Aorta (tissue), 5 donors: ENCODE results near the gene PLAC8. TPM values are rescaled to one million over a fixed set of nuclear protein-coding genes. Genes with fewer than 3 reads are reported as not detected.
"Not testable (repeated sequence)": the region's sequence is repeated elsewhere in the genome, so short reads cannot be mapped to it uniquely, and the experiment has no call there.

ENCODE experiments used
- ATAC-seq: fragments of 200-7000 bp; cut with Tn5 transposase; one replicate; pipeline ENCODE4 v1.9.1; 2022; ENCODE audit warnings: moderate library complexity; ENCODE audit not compliant: low FRiP score
- DNase-seq, 2 donors: peaks; one replicate each; pipeline ENCODE4 v3.0.0-alpha.2; 2020
- H3K27ac ChIP-seq, 2 donors: one replicate each; pipeline ENCODE4 v1.5.1; 2013; ENCODE audit warnings: low read length in 2 of 2, mild to moderate bottlenecking in 2 of 2, moderate library complexity in 2 of 2, control low read depth in 1 of 2, inconsistent platforms in 1 of 2, low read depth in 1 of 2
- H3K27me3 ChIP-seq, 2 donors: one replicate each; pipeline ENCODE4 v1.6.1; 2013; ENCODE audit warnings: control low read depth in 1 of 2, low read length in 1 of 2, mild to moderate bottlenecking in 1 of 2, moderate library complexity in 1 of 2; ENCODE audit not compliant: insufficient read depth in 2 of 2, control insufficient read depth in 1 of 2
- H3K36me3 ChIP-seq, 2 donors: one replicate each; pipeline ENCODE4 v1.6.1; 2013; ENCODE audit warnings: control low read depth in 1 of 2, low read length in 1 of 2, mild to moderate bottlenecking in 1 of 2; ENCODE audit not compliant: insufficient read depth in 2 of 2, control insufficient read depth in 1 of 2
- H3K4me1 ChIP-seq, 2 donors: one replicate each; pipeline ENCODE4 v1.6.1; 2013; ENCODE audit warnings: low read length in 2 of 2, control low read depth in 1 of 2, mild to moderate bottlenecking in 1 of 2, moderate library complexity in 1 of 2; ENCODE audit not compliant: insufficient read depth in 2 of 2, control insufficient read depth in 1 of 2
- H3K4me3 ChIP-seq, 2 donors: one replicate each; pipeline ENCODE4 v1.5.1; 2013; ENCODE audit warnings: low read length in 2 of 2, control low read depth in 1 of 2, mild to moderate bottlenecking in 1 of 2
- H3K9me3 ChIP-seq: one replicate; pipeline ENCODE4 v1.6.1; 2013; ENCODE audit warnings: mild to moderate bottlenecking, low read length; ENCODE audit not compliant: control insufficient read depth
- WGBS, 2 donors: extraction: QIAGEN DNeasy Blood & Tissue Kit; methylation state at CpG; one replicate each; pipeline ENCODE4 v1.1.7; 2013; 5-methylcytosine and 5-hydroxymethylcytosine counted together
- intact Hi-C, 2 donors: fragments of 100-400 bp; cut with DNase I; formaldehyde crosslinking; loops; one replicate each; pipeline versions ENCODE4 v1.14.2 to v1.15.0; 2022
- polyA plus RNA-seq, 2 donors: library from polyadenylated mRNA; stranded (reverse); fragments of 200-250 nt; gene quantifications; one replicate each; pipeline ENCODE4 v1.2.3, GENCODE V29; 2013
- total RNA-seq, 2 donors: library from RNA; stranded (reverse); fragmentation: NEBNext Ultra II Directional; extraction: Animal tissue kit (Norgen Biotek cat#: 25700); gene quantifications; one replicate each; pipeline ENCODE4 v1.2.1, GENCODE V29; 2021
- donor health status: healthy with polysubstance abuse.
- donor health status: Bipolar disorder and iron deficiency.
- donor health status: DM: no; HTN: no; CAD: no.
- donor health status: DM: no; HTN: no; CAD: no.
- donor health status: DM: yes; HTN: yes; CAD: no.

PLAC8 gene
- total and polyA plus RNA-seq, 4 donors: 3.2 to 48.1 (median 3.9) TPM

DNA sequence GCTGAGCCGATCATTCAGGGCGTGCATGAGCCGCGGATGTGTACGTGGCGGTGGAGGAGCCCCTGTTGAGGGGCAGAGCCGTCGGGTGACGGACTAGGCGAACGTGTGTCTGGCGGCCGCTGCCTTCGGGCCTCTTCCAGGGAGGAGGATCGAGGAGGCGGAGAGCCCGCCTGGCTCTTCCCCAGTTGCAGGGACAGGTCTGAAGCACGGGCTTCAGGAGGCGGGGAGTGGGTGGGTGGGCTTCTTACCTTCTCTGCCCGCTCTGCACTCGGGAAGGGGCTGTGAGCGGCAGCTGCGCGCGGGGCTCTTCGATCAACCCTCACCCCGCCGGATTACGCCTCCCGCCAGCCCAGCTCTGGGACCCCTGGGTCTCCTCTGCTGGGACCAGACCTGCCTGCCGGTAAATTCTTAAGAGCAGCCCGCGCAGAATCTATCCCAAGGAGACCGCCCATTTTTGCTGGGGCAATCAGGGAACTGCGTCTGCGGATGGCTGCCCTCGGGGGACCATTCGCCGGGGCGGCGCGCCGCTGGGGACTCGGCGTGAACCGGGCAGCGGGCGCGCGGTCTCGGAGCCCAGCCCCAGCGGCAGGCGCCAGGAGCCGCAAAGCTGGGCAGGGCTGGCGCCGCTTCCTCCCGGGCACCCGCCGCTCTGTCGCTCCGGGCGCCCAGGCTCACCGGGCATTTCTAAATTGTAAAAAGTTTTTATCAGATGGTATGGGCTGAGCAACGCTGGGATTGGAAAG is 4.9 kb downstream of the PLAC8 start:
- WGBS, 2 donors: 1 to 2% methylated on average over 60 to 64 of the region's 64 CpGs
- peak; percentile 56 to 85 for DNase-seq
- ATAC-seq: peak; percentile 85
- Histone ChIP-seq H3K27ac (no peak overlapping the region), H3K4me1 (no peaks in the 10 kb centered on the region), H3K4me3 (peak overlapping the region; percentile 10 to 84), H3K27me3 (no peaks in the 10 kb centered on the region), H3K9me3 (no peaks in the 10 kb centered on the region), H3K36me3 (no peaks in the 10 kb centered on the region)
- intact Hi-C loops: no loop called here

DNA sequence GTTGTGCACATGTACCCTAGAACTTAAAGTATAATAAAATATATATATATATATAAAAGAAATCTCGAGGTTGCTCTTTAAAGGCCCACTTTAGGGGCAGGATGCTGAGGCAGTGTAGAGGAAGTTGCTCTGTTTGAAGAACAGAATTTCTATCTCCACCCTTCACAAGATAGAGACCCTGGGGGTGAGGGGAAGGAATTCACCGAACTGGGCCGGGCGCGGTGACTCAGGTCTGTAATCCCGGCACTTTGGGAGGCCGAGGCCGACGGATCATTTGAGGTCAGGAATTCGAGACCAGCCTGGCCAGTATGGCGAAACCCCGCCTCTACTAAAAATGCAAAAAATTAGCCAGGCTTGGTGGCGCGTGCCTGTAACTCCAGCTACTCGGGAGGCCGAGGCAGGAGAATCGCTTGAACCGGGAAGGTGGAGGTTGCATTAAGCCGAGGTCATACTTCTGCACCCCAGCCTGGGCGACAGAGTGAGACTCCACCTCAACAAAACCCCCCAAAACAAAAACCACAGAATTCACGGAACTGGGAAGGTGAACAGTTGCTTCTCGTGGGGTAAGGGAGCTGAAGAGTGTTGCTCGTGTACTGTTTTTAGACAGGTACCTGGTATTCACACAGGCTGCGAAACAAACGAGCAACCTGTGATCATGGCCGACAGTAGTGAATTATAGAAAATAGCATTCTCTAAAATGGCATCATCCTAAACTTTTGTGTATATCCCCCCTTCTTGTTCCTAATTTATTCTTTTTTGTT is 6.2 kb downstream of the PLAC8 start:
- intact Hi-C loops: no loop called here
- Histone ChIP-seq H3K27me3 (no peaks in the 10 kb centered on the region), H3K36me3 (no peaks in the 10 kb centered on the region), H3K4me3 (no peak overlapping the region), H3K27ac (no peak overlapping the region), H3K9me3 (no peaks in the 10 kb centered on the region), H3K4me1 (no peaks in the 10 kb centered on the region)
- DNase-seq (no peak), ATAC-seq (no peak)
- WGBS, 2 donors: 93 to 96% methylated on average over 26 of the region's 26 CpGs

DNA sequence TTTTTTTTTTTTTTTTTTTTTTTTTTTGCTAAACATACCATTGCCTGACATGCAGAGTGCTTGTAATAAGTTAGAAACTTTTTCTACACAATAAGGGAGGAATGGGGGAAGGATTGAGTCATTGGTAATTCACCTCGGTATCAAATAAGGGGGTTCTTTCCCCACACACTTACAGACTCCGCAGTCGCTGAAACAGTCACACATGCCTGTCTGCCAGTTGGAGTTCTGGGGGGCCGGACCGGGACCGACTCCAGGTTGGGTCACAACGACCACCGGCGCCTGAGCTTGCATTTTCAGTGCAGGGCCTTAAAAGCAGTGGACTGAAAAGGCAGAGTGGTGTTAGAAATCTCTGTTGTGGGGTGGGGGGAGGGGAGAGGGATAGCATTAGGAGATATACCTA is 6.9 kb downstream of the PLAC8 start:
- Histone ChIP-seq H3K36me3 (no peaks in the 10 kb centered on the region), H3K9me3 (no peaks in the 10 kb centered on the region), H3K27ac (no peak overlapping the region), H3K4me1 (no peaks in the 10 kb centered on the region), H3K27me3 (no peaks in the 10 kb centered on the region), H3K4me3 (no peak overlapping the region)
- 81 to 83% methylated on average over 9 of the region's 9 CpGs for WGBS, 2 donors
- DNase-seq: no peak
- intact Hi-C loops: no loop called here
- no peak for ATAC-seq

DNA sequence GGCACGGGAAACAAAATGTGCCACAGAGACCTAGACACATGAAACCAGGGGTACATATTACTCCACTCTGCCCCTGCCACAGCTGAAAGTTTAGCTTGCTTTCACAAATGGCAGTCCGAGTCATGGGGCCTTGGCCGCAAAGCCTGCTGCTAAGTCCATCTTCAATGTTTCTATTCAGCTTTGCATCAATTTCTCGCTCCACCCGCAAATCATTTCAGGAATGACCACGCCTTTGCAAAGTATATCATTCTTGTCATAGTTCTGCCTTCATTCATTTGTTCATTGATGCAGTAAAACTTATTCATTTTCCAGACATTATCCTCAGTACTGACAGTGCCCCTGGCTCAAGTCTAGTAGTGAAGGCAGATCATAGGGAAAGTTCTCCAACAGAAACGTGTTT is 9.5 kb downstream of the PLAC8 start:
- 91% methylated on average over 7 of the region's 7 CpGs for WGBS, 2 donors
- Histone ChIP-seq H3K27ac (no peak overlapping the region), H3K36me3 (no peaks in the 10 kb centered on the region), H3K27me3 (no peaks in the 10 kb centered on the region), H3K4me1 (no peaks in the 10 kb centered on the region), H3K9me3 (no peaks in the 10 kb centered on the region), H3K4me3 (no peak overlapping the region)
- no peak for ATAC-seq
- intact Hi-C loops: no loop called here
- no peak for DNase-seq

DNA sequence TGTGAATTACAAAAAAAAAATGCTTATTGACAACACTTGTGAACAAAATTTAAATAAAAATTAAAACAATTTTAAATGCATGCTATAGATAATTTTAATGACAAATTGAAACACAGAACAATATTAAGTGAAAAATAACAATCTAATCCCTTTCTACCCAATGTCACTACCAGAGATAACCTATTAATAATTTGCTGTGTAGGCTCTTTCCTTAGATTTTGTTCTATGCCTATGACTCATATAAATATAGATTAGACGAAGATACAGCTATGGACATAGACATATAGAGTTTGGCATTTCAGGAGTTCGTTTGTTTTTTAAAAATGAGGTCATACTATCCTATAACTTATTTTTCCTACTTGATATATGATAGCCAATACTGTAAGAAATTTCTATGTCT is 18.1 kb downstream of the PLAC8 start:
- Histone ChIP-seq H3K27ac (no peak overlapping the region), H3K4me1 (no peaks in the 10 kb centered on the region), H3K36me3 (no peaks in the 10 kb centered on the region), H3K9me3 (peaks cover 3% of the 10 kb centered on the region), H3K27me3 (peaks cover 0 to 5% of the 10 kb centered on the region in 2 donors), H3K4me3 (no peak overlapping the region)
- WGBS, 2 donors: 53 to 56% methylated on average over 2 of the region's 2 CpGs
- ATAC-seq (no peak), DNase-seq (no peak)
- intact Hi-C loops: no loop called here

DNA sequence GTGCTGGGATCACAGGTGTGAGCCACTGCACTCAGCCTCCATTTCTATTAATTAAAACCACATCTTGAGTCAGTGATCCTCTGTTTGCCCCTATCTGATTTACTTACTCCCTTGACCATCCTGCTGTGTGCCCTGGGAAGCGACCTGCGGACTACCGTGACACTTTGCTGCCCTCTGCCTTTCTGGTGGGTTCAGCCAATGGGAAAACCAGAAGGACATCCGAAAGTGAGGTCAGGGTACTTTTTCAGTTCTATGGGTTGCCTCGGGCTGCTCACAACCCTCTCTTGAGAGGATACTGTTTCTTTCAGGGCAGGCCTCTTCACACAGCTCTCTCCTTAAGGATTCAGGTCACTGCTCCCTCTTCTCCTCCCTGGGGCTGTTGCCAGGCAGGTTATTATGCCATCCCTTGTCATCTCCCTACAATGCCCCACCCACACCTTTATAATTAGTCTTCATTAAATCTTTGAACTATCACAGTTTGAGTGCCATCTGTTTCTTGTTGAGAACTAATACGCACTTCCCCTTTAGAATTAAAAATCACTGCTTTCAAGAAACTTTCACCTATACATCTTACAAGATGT is 21.4 kb downstream of the PLAC8 start:
- DNase-seq (no peak), ATAC-seq (no peak)
- intact Hi-C loops: no loop called here
- no peak overlapping the region for H3K27ac ChIP-seq
- 43 to 45% methylated on average over 6 of the region's 6 CpGs for WGBS, 2 donors
- H3K4me1 ChIP-seq: no peaks in the 10 kb centered on the region
- no peak overlapping the region for H3K4me3 ChIP-seq
- H3K9me3 ChIP-seq: peaks cover 3% of the 10 kb centered on the region
- H3K27me3 ChIP-seq: peaks cover 0 to 5% of the 10 kb centered on the region in 2 donors
- no peaks in the 10 kb centered on the region for H3K36me3 ChIP-seq

DNA sequence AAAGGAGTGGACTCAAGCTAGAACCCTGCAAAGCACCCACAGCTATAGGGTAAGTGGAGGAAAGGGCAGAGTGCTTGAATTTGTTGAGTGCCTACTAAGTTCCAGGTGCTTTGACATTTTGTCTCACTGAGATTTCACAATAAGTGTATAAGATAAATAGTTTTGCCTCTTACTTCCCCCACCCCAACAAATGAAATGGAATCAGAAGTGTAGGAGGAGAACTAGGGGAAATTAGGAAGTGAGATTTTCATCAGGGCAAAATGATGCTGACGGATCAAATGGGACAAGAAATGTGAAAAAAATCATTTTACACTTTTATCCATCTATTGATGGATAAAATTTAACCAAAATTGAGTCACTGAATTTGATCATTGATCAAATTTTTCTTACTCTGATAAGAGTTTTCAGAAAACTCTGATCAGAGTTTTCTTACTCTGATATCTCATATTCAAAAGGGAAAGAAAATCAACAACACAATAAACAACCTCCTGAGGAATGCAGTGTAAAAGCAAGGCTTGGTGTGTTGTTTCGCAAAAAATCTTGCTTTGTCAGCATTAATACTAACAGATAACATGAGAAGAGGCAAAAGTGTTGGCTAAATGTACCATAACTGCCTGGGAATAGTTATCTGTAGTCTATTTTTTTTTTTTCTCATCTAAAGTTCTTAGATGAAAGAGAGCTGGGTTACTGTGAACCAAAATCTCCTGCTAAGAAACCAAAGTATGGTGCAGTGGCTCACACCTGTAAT is 24.9 kb downstream of the PLAC8 start:
- Histone ChIP-seq H3K9me3 (peaks cover 3% of the 10 kb centered on the region), H3K36me3 (no peaks in the 10 kb centered on the region), H3K27ac (no peak overlapping the region), H3K27me3 (peaks cover 0 to 3% of the 10 kb centered on the region in 2 donors), H3K4me3 (no peak overlapping the region), H3K4me1 (no peaks in the 10 kb centered on the region)
- 77 to 78% methylated on average over 2 of the region's 2 CpGs for WGBS, 2 donors
- ATAC-seq (no peak), DNase-seq (no peak)
- intact Hi-C loops: no loop called here

DNA sequence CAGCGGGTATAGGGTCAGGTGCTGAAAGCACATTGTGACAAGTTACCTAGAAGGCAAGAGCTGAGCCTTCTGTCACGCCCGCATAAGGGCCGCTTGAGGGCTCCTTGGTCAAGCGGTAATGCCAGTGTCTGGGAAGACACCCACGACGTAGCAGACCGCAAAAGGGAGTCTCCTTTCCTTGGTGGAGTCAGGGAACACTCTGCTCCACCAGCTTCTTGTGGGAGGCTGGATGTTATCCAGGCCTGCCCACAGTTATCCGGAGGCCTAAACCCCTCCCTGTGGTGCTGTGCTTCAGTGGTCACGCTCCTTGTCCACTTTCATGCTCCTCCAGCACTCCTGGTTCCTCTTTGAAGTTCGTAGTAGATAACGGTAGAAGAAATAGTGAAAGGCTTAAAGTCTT is 29.6 kb downstream of the PLAC8 start:
- H3K4me1 ChIP-seq, H3K36me3 ChIP-seq, H3K4me3 ChIP-seq, H3K27me3 ChIP-seq, DNase-seq, ATAC-seq, H3K9me3 ChIP-seq, intact Hi-C loops, H3K27ac ChIP-seq: not testable (repeated sequence)
- WGBS, 2 donors: 89 to 90% methylated on average over 12 of the region's 12 CpGs
